GM21619 (cell line): ENCODE data around the gene ATP5PD.
A peak's percentile ranks its signal among the peaks of the same experiment; 100 is the strongest.
"Not testable (repeated sequence)": the region's sequence is repeated elsewhere in the genome, so short reads cannot be mapped to it uniquely, and the experiment has no call there.

Source experiments
- ATAC-seq: cut with Tn5 transposase; IDR thresholded peaks from one replicate; pipeline ENCODE4 v1.9.1; 2021; ENCODE audit not compliant: unreplicated experiment

ATP5PD gene

DNA sequence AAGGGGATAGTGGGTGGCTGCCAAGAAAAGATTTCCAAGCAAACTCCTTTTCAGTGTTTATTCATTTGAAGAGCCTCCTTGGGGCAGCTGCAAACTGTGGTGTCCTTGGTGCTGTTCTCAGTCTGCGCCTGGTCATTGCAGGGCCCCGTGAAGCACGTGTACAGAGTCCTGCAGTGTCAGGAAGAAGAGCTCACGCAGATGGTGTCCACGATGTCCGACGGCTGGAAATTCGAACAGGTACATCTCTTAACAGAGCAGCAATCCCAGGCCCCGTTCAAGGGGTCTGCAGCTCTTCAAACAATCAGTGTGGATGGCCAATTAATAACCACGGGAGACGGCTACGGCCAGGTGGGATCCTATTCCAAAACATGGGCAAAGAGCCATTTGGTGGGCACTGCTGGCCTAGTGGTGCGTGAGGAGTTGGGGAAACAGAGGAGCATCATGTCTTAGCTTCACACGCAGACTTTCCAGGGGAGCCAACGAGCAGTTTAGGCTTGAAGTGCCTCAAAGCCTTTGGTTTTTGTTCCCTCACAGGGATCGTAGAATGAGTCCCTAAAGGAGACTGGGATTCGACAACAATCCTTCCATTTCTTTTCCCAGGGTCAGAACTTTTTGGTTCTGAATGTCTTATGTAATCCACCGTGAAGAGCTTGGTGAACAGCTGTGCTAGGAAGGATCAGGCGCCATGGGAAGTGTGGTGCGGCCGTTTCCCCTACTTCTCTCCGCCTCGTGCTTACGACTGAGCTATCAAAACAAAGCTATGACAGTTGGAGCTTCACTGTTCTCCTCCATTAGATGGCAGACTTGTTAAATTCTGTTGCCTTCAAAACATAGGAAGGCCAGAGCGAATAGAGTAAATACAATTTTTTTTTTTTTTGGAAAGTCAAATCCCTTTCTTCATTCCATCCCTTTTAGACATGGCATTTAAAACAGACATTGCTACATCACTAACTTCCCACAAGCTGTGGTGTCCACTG is 12.9 kb upstream of the ATP5PD start:
- ATAC-seq: no peak

- ATAC-seq: no peak
These were observed 5.2 kb upstream of the ATP5PD start for GRCh38 chr17:75051941-75052340.

DNA sequence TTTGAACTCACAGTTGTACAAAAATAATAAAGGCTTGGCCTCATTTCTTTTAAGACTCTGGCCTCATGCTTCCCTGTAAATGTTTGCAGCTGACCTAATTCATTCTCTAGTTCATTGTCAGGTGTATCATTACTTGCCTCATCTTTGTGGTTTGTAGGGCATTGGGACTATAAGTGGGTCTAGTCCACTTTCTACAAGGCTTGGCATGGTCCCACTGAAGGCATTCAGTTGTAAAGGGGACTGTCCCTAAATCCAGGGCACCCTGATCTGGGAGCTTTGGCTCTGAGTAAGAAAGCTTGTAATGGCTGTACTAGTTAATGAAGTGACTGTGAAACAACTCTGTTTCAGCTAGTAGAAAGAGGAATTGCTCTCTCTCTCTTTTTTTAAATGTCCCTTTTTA is 2.9 kb upstream of the ATP5PD start:
- ATAC-seq: no peak

DNA sequence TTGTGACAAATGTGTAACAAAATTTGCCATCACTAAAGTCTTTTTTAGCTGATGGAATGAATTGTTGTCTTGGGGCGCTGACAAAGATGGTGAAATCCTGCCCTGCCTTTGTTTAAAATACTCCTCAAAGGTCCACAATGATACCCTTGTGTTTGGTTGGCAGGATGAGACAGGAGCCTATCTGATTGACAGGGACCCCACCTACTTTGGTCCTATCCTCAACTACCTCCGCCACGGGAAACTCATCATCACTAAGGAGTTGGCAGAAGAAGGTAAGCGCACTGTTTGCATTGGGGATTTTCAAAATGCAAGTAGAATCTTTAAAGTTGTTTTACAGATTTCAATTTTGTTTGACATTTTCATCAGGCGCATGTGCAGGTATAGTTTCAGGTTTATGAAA is 2.3 kb upstream of the ATP5PD start:
- no peak for ATAC-seq

- no peak for ATAC-seq
These were observed 1.6 kb upstream of the ATP5PD start for GRCh38 chr17:75048249-75048878.

DNA sequence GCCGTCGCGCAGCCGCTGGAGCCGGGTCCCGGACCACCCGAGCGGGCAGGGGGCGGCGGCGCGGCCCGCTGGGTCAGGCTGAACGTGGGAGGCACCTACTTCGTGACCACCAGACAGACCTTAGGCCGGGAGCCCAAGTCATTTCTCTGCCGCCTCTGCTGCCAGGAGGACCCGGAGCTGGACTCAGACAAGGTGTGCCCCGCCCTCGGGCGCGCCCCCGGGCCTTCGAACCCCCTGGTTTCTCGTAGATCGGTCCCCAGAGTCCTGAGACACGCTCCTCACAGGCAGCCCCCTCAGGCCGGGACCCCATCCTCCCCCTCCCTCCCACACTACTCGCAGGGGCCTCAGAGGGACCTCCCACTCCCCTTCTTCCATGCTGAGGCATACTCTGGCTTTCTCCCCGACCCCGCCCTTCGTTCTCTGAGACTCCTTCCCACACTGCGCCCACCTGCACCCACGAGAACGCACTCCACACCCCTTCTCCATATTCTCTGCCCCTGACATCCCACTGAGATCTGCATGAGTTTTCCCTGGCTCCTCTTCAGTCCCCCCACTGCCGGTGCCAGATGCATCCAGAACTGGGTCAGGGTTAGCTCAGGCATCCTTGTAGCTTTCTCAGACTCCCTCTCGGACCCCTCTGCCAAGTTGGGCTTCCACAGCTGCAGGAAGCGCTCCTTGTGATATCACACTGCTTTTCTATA is 779 bp upstream of the ATP5PD start:
- peak; percentile 13 for ATAC-seq

GRCh38 chr17:75045946-75046406 is 793 bp downstream of the ATP5PD start:
- not testable (repeated sequence) for ATAC-seq

GRCh38 chr17:75044716-75045115 is 2.1 kb downstream of the ATP5PD start:
- no peak for ATAC-seq

DNA sequence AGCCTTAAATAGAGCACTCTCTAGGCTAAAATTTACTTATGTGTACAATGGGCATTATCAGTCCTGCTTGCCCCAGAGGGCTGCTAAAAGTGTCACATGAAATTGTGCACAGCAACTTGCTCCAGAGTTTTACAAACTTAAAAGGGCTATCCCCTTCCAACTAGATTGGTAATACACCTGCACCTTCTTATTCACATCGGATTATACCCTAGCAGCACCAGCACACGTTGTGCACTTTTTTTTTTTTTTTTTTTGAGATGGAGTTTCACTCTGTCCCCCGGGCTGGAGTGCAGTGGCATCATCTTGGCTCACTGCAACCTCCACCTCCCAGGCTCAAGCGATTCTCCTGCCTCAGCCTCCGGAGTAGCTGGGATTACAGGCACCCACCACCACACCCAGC is 3.0 kb downstream of the ATP5PD start:
- ATAC-seq: not testable (repeated sequence)

- no peak for ATAC-seq
These were observed 5.0 kb downstream of the ATP5PD start for GRCh38 chr17:75041656-75042280.

- no peak for ATAC-seq
These were observed 7.5 kb downstream of the ATP5PD start for GRCh38 chr17:75039238-75039637.

- no peak for ATAC-seq
These were observed 10.0 kb downstream of the ATP5PD start for GRCh38 chr17:75036643-75037268.

GRCh38 chr17:75034236-75034908 is 12.4 kb downstream of the ATP5PD start:
- ATAC-seq: peak; percentile 72

DNA sequence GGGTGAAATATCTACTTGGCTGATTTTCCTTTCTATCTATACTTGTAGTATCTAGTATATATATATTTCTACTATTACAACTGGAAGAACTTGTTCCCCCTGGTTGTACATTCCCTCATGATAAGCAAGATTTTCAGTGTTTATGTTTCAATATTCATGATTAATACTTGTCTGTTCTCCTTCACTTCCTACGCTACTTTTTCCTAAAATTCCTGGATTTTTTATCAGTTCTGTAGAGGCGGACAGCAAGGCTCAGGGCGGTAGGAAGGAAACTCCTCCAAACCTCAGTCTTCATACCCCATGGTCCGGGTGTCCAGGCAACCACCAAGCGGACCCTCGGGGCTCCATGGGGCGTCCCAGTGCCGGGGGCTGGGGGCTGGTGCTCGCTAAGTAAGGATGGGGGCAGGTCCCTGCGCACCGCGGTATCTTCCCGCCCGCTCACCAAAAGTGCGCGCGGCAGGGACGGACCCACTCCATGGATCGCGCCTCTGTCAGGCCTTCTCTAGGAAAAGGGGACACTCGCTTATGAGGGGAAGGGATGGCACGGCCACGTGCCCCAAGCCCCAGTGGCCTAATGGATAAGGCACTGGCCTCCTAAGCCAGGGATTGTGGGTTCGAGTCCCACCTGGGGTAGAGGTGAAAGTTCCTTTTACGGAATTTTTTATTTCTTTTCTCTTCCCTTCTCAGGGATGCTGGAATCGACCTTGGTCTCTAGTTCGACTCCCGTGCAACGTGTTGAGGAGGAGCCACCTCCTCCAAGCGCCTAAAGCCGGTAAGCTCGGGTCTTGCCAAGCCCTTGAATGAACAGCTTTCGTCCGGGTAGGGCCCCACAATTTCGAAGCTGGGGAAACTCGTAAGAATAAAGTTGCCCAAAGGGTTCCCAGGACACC is 13.2 kb downstream of the ATP5PD start:
- peak; percentile 38 for ATAC-seq

DNA sequence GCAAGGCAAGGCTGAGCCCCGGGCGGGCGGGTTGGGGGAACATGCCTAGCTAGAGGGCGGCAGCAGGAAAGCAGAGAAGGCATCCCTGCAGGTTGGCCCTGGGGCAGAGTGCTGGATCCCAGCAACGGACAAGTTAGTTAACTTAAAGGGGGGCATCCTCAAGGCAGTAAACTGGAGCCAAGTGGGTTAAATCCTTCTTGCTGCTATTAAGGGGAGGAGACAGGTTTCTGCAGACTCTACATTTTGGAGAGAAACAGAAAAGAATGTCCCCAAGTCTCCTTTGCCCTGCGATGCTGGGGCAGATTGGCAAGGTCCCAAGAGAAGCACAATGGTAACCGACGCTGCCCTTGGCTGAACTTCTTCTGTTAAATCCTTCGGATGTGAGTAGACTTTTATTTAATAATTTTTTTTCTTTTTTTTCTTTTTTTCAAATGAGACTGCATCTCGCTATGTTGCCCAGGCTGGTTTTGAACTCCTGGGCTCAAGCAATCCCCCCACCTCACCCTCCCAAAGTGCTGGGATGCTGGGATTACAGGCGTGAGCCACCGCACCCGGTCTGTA is 14.0 kb downstream of the ATP5PD start:
- ATAC-seq: no peak

DNA sequence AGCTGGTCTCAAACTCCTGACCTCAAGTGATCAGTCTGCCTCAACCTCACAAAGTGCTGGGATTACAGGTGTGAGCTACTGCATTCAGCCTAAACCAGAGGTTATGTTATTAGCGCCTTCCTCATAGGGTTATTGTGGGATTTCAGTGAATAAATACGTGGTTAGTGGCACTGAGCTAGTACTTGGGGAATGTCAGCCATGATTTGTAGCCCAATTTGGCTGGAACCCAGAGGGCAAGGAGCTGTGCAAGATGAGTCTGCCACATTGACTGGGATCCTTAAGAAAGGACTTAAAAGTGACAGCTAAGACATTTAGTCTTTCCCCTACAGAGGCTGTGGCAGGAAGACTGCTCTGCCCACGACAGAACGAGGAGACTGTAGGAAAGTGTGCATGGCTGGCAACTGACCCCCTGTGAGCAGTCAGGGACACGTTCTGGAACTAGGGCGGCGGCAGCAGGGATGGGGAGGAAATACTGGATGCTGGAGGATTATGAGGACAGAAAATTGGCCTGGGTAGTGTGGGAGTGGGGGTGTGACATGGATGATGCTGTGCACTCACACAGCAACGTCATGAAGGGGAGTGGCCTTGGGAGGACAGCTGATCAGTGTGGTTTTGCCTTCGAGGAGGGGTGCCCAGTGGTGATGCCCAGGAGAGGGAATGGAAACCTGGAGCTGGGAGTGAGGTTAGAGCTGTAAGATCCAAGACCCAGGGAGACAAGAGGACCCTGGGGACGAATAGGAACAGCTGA is 14.6 kb downstream of the ATP5PD start:
- no peak for ATAC-seq

- ATAC-seq: no peak
These were observed 16.6 kb downstream of the ATP5PD start for GRCh38 chr17:75030161-75030560.

- ATAC-seq: not testable (repeated sequence)
These were observed 20.1 kb downstream of the ATP5PD start for GRCh38 chr17:75026650-75027049.
